AG04450 (cell line): ENCODE data around the gene VSTM5. TPM values are rescaled to one million over a fixed set of nuclear protein-coding genes. Genes with fewer than 3 reads are reported as not detected.

Source experiments
- CTCF ChIA-PET: fragments of 300-600, 350-600 bp; formaldehyde crosslinking; extraction: SDS; loops from one replicate; lab custom pipeline; 2022; ENCODE audit warnings: antibody characterized with exemption, inconsistent platforms; lab: Charles Lee
- POLR2A ChIA-PET: fragments of 350-600 bp; formaldehyde crosslinking; extraction: SDS; loops from one replicate; lab custom pipeline; 2021; ENCODE audit warnings: antibody characterized with exemption, inconsistent platforms; lab: Yijun Ruan, JAX
- DNase-seq: peaks from one replicate; pipeline ENCODE4 v3.0.0-alpha.2; 2011; ENCODE audit warnings: low read depth, low spot score
- H3K27ac ChIP-seq: one replicate; pipeline ENCODE4 v1.5.1; 2012; ENCODE audit warnings: low read depth, low read length, control low read depth
- H3K27me3 ChIP-seq: one replicate; pipeline ENCODE4 v1.6.0; 2012; ENCODE audit warnings: low read length; ENCODE audit not compliant: control insufficient read depth, insufficient read depth
- H3K4me3 ChIP-seq: 2 replicates; pipeline ENCODE4 v1.5.1; 2011; ENCODE audit warnings: mild to moderate bottlenecking, low read depth, low read length, control low read depth
- H3K9me3 ChIP-seq: 2 replicates; pipeline ENCODE4 v1.5.1; 2012; ENCODE audit warnings: low read length; ENCODE audit not compliant: control insufficient read depth, insufficient read depth
- CTCF ChIP-seq: IDR thresholded peaks from 2 replicates; pipeline ENCODE4 v1.5.1; 2011; ENCODE audit warnings: low read depth, low read length, control low read depth, inconsistent platforms
- polyA plus RNA-seq: library from polyadenylated mRNA; depleted of rRNA; stranded (reverse); fragments of >200 nt; gene quantifications from 2 replicates; pipeline ENCODE4 v1.2.3, GENCODE V29; 2011; rRNA removed
- small RNA-seq: library from RNA; depleted of rRNA; stranded (forward); fragments of <200 nt; gene quantifications from one replicate; pipeline ENCODE3, GENCODE V24; 2012; ENCODE audit warnings: low read depth; ENCODE audit not compliant: insufficient read length

Gene VSTM5
- polyA plus RNA-seq, 1 experiment, result 0.57 TPM

DNA sequence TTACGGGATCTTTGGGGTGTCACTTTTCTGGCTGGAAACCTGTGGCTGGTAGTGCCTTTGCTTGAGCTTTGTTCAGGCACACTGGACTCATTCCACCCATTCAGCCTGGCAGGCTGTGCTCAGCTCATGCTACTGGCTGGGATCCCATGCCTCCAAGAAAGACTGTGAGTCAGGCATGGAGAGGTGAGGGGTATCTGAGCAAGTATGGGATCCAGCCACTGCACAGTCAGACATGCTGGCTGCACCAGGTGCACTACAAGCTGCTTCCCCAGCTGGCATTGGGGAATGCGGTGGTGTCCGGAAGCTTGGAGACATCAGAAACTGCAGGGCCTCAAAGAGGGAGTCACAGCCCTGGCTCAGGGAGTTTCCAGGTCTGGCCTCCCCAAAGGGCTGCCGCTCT is 78.3 kb downstream of the VSTM5 start:
- no peaks in the 10 kb centered on the region for H3K27me3 ChIP-seq
- H3K4me3 ChIP-seq, result no peak overlapping the region
- no peak overlapping the region for H3K27ac ChIP-seq
- POLR2A ChIA-PET, result interaction anchor here (0.8 kb wide), 1 partner anchor 12 kb away, joined by 3 read pairs; the partner anchor contains the start of gene MED17
- peaks cover 19% of the 10 kb centered on the region for H3K9me3 ChIP-seq
- no peak for TF ChIP-seq CTCF
- DNase-seq, result no peak
- CTCF ChIA-PET, result interaction anchor here (1.6 kb wide), 1 partner anchor 12 kb away, joined by 5 read pairs; the partner anchor contains the start of gene MED17

GRCh38 chr11:93770160-93770559 is 80.3 kb downstream of the VSTM5 start:
- H3K9me3 ChIP-seq, result peaks cover 20% of the 10 kb centered on the region
- DNase-seq, result no peak
- POLR2A ChIA-PET, result interaction anchor here (0.8 kb wide), 1 partner anchor 14 kb away, joined by 3 read pairs; the partner anchor contains the start of gene MED17
- no peaks in the 10 kb centered on the region for H3K27me3 ChIP-seq
- CTCF ChIA-PET, result interaction anchor here (1.5 kb wide), 1 partner anchor 12 kb away, joined by 3 read pairs; no protein-coding TSS in a partner anchor
- no peak for TF ChIP-seq CTCF
- no peak overlapping the region for H3K4me3 ChIP-seq
- no peak overlapping the region for H3K27ac ChIP-seq

Small RNA genes within 50 kb of the gene (small RNA-seq; reads per million reads assigned to genes)
- not detected for gene RF00019

Other genes starting within 250 kb of the VSTM5 start
- 7.6 and 14.2 TPM in 2 replicates for gene CEP295, start 188.9 kb downstream of the VSTM5 start, polyA plus RNA-seq
- 106 and 151 TPM in 2 replicates for gene TAF1D, start 109.1 kb downstream of the VSTM5 start, polyA plus RNA-seq
- gene C11orf54, start 108.9 kb downstream of the VSTM5 start, polyA plus RNA-seq, result 21.2 and 28.0 TPM in 2 replicates
- 18.6 and 23.1 TPM in 2 replicates for gene MED17, start 66.3 kb downstream of the VSTM5 start, polyA plus RNA-seq
- 0.02 and 0.04 TPM in 2 replicates for gene HEPHL1, start 170.7 kb upstream of the VSTM5 start, polyA plus RNA-seq